ENCODE data around the gene LRRC3.
"Not testable (repeated sequence)": the region's sequence is repeated elsewhere in the genome, so short reads cannot be mapped to it uniquely, and the experiment has no call there.

Gene LRRC3

DNA sequence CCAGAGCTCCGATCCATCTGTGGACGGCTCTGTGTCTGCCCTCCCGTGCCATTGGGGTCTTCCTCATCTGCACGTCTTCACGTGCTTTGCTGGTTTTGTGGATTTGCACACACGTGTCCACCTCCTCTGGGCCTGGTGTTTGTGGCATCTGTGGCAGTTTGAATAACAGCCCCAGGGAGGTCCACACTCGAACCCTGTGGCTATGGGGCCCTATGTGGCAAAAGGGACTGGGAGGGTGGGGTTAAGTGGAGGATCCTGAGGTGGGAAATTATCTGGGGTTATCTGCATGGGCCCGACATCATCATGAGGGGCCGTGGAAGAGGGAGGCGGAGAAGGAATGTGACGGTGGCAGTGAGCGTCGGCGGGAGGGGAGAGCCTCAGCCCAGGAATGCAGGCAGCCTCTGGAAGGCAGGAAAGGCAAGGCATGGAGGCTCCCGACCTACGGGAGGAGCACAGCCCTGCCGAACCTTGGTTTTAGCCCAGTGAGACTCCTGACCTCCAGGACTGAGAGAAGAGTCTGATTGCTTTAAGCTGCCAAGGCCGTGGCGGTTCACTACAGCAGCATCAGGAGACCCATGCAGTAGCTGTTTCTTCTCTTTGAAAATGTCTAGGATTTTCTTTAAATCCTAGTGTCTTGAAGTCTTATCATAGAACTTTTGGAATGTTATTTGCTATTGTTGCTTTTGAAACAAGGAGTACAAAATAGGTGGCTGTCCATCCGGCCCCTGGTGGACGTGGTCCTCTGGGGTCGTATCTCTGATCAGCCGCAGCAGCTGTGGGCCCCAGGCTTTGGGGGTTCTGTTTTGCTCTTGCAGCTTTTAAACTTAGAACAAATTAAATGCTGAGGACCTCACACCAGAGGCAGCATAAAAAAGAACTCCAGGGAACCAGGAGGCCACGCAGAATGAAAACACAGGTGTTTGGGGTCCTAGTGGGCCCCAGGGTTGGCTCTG is 40.0 kb upstream of the LRRC3 start:
- Histone ChIP-seq H3K4me3 (IDR thresholded peaks at IDR 0.05; ENCODE audit: insufficient read depth, low read depth, low read length) (no peak overlapping the region), H4K20me1 (ENCODE audit: insufficient read depth) (no peaks in the 10 kb centered on the region), H3K9ac (no peak overlapping the region), H3K4me2 (no peak overlapping the region), H3K79me2 (ENCODE audit: insufficient read depth, low read depth) (no peaks in the 10 kb centered on the region), H3K4me1 (ENCODE audit: low read depth, poor library complexity, severe bottlenecking) (no peaks in the 10 kb centered on the region), H3K27ac (no peak overlapping the region), H2AFZ (ENCODE audit: low read depth) (no peak overlapping the region), H3K36me3 (ENCODE audit: insufficient read depth) (no peaks in the 10 kb centered on the region), H3K27me3 (ENCODE audit: insufficient read depth, low read depth) (peaks cover 21% of the 10 kb centered on the region; the same call in 1 of the 2 replicates)
- TF ChIP-seq, protein P1, sequence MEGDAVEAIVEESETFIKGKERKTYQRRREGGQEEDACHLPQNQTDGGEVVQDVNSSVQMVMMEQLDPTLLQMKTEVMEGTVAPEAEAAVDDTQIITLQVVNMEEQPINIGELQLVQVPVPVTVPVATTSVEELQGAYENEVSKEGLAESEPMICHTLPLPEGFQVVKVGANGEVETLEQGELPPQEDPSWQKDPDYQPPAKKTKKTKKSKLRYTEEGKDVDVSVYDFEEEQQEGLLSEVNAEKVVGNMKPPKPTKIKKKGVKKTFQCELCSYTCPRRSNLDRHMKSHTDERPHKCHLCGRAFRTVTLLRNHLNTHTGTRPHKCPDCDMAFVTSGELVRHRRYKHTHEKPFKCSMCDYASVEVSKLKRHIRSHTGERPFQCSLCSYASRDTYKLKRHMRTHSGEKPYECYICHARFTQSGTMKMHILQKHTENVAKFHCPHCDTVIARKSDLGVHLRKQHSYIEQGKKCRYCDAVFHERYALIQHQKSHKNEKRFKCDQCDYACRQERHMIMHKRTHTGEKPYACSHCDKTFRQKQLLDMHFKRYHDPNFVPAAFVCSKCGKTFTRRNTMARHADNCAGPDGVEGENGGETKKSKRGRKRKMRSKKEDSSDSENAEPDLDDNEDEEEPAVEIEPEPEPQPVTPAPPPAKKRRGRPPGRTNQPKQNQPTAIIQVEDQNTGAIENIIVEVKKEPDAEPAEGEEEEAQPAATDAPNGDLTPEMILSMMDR (conservative IDR thresholded peaks at IDR 0.05; ENCODE audit: low read depth, low read length), result no peak

DNA sequence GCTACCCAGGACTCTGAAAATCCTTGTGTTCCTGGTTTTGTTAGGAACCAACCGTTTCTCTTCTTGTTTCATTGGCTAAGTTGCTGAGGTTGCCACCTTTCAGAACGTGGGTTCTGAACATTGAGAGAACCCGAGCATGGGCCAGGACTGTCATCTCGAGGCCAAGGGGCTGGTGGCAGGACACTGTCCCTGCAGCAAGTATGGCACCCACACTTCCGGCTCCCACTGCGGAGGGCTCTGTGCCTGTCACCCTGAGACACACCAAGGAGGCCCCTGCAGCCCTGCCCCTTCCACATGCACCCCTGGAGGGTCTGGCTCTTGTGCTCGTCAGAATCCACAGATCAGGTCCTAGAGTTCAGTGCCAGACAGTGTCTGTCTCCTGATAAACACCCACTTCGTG is 39.1 kb upstream of the LRRC3 start:
- peaks cover 21% of the 10 kb centered on the region; the same call in 1 of the 2 replicates for H3K27me3 ChIP-seq (ENCODE audit: insufficient read depth, low read depth)
- TF ChIP-seq, protein P1 (conservative IDR thresholded peaks at IDR 0.05; ENCODE audit: low read depth, low read length), result no peak
- H3K27ac ChIP-seq, result no peak overlapping the region
- H3K4me1 ChIP-seq (ENCODE audit: low read depth, poor library complexity, severe bottlenecking), result no peaks in the 10 kb centered on the region
- no peaks in the 10 kb centered on the region for H4K20me1 ChIP-seq (ENCODE audit: insufficient read depth)
- H3K36me3 ChIP-seq (ENCODE audit: insufficient read depth), result no peaks in the 10 kb centered on the region
- no peak overlapping the region for H3K4me2 ChIP-seq
- H3K79me2 ChIP-seq (ENCODE audit: insufficient read depth, low read depth), result no peaks in the 10 kb centered on the region
- no peak overlapping the region for H3K4me3 ChIP-seq (IDR thresholded peaks at IDR 0.05; ENCODE audit: insufficient read depth, low read depth, low read length)
- H3K9ac ChIP-seq, result no peak overlapping the region
- no peak overlapping the region for H2AFZ ChIP-seq (ENCODE audit: low read depth)

DNA sequence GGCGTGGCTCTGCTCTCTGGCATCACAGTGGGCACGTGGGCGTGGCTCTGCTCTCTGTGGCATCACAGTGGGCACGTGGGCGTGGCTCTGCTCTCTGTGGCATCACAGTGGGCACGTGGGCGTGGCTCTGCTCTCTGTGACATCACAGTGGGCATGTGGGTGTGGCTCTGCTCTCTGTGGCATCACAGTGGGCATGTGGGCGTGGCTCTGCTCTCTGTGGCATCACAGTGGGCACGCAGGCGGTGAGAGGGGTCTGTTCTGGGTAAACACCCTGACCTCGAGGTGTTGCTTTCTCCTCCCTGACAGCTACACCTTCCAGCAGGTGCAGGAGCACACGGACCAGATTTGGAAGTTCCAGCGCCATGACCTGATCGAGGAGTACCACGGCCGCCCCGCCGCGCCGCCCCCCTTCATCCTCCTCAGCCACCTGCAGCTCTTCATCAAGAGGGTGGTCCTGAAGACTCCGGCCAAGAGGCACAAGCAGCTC is 37.6 kb upstream of the LRRC3 start:
- not testable (repeated sequence) for H3K4me1 ChIP-seq (ENCODE audit: low read depth, poor library complexity, severe bottlenecking); H3K4me3 ChIP-seq (IDR thresholded peaks at IDR 0.05; ENCODE audit: insufficient read depth, low read depth, low read length); H3K27ac ChIP-seq; H3K9ac ChIP-seq; H4K20me1 ChIP-seq (ENCODE audit: insufficient read depth); H3K4me2 ChIP-seq; H3K36me3 ChIP-seq (ENCODE audit: insufficient read depth); H3K79me2 ChIP-seq (ENCODE audit: insufficient read depth, low read depth); H2AFZ ChIP-seq (ENCODE audit: low read depth)
- H3K27me3 ChIP-seq (ENCODE audit: insufficient read depth, low read depth), result peaks cover 25% of the 10 kb centered on the region; the same call in 1 of the 2 replicates

DNA sequence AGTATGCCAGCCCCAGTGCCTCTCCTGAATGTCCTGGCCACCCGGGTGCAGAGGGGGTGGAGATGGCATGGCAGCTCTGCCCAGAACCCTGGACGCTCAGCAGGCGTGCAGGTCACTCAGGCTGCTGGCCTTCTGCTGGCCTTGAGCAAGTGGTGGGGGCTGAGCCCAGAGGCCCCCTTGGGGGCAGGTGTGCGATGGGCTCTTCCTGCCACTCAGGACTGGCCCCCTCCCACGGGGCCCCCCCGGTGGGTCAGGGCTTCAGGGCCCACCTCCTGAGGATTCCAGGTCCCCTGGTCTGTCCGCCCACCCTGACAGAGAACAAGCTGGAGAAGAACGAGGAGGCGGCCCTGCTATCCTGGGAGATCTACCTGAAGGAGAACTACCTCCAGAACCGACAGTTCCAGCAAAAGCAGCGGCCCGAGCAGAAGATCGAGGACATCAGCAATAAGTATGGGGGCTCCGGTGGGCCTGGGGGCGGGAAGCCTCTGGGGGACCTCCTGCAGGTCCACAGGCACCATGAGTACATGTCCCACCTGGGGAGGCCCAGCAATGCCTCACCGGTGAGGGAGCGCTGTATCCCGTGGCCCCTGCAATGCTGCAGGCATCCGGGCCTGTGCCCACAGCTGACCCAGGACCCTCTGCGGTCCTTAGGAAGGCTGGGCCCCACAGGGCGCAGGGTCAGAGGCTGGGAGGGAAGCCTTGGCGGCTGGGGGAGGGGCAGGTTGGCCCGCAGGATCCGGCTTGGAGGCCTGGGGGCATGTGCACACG is 37.0 kb upstream of the LRRC3 start:
- Histone ChIP-seq H3K4me3 (IDR thresholded peaks at IDR 0.05; ENCODE audit: insufficient read depth, low read depth, low read length) (no peak overlapping the region), H3K4me2 (no peak overlapping the region), H3K9ac (no peak overlapping the region), H3K79me2 (ENCODE audit: insufficient read depth, low read depth) (no peaks in the 10 kb centered on the region), H3K36me3 (ENCODE audit: insufficient read depth) (no peaks in the 10 kb centered on the region), H2AFZ (ENCODE audit: low read depth) (no peak overlapping the region), H3K4me1 (ENCODE audit: low read depth, poor library complexity, severe bottlenecking) (no peaks in the 10 kb centered on the region), H3K27me3 (ENCODE audit: insufficient read depth, low read depth) (peaks cover 25% of the 10 kb centered on the region; the same call in 1 of the 2 replicates), H4K20me1 (ENCODE audit: insufficient read depth) (no peaks in the 10 kb centered on the region), H3K27ac (no peak overlapping the region)
- TF ChIP-seq, protein P1 (conservative IDR thresholded peaks at IDR 0.05; ENCODE audit: low read depth, low read length), result no peak
